Stimulated activated CD4-positive, alpha-beta T cell treated with anti-CD3 and anti-CD28 coated beads, TNF-alpha, amount 100 ng/mL, for 24 hours (primary cell): ENCODE measurements around the gene NCAPD2.

Experiments
- DNase-seq, 3 experiments: peaks; one replicate each; pipeline ENCODE4 v3.0.0-alpha.2; 2020; ENCODE audit warnings: low read depth in 3 of 3

NCAPD2 gene

GRCh38 chr12:6534945-6535696, 41.2 kb downstream of the NCAPD2 start:
- peak in 2 of 3 experiments; percentile 58 to 78 for DNase-seq

- DNase-seq = no peak
Measured at GRCh38 chr12:6535697-6535946, 41.7 kb downstream of the NCAPD2 start.

DNA sequence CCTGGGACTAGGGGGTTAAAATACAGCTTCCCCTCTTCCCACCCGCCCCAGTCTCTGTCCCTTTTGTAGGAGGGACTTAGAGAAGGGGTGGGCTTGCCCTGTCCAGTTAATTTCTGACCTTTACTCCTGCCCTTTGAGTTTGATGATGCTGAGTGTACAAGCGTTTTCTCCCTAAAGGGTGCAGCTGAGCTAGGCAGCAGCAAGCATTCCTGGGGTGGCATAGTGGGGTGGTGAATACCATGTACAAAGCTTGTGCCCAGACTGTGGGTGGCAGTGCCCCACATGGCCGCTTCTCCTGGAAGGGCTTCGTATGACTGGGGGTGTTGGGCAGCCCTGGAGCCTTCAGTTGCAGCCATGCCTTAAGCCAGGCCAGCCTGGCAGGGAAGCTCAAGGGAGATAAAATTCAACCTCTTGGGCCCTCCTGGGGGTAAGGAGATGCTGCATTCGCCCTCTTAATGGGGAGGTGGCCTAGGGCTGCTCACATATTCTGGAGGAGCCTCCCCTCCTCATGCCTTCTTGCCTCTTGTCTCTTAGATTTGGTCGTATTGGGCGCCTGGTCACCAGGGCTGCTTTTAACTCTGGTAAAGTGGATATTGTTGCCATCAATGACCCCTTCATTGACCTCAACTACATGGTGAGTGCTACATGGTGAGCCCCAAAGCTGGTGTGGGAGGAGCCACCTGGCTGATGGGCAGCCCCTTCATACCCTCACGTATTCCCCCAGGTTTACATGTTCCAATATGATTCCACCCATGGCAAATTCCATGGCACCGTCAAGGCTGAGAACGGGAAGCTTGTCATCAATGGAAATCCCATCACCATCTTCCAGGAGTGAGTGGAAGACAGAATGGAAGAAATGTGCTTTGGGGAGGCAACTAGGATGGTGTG, 42.3 kb downstream of the NCAPD2 start:
- DNase-seq = peak in 1 of 3 experiments; percentile 20

GRCh38 chr12:6536894-6537579, 43.1 kb downstream of the NCAPD2 start:
- DNase-seq = peak in 1 of 3 experiments; percentile 32

GRCh38 chr12:6537580-6538419, 43.9 kb downstream of the NCAPD2 start:
- DNase-seq = peak in 2 of 3 experiments; percentile 74 to 79

DNA sequence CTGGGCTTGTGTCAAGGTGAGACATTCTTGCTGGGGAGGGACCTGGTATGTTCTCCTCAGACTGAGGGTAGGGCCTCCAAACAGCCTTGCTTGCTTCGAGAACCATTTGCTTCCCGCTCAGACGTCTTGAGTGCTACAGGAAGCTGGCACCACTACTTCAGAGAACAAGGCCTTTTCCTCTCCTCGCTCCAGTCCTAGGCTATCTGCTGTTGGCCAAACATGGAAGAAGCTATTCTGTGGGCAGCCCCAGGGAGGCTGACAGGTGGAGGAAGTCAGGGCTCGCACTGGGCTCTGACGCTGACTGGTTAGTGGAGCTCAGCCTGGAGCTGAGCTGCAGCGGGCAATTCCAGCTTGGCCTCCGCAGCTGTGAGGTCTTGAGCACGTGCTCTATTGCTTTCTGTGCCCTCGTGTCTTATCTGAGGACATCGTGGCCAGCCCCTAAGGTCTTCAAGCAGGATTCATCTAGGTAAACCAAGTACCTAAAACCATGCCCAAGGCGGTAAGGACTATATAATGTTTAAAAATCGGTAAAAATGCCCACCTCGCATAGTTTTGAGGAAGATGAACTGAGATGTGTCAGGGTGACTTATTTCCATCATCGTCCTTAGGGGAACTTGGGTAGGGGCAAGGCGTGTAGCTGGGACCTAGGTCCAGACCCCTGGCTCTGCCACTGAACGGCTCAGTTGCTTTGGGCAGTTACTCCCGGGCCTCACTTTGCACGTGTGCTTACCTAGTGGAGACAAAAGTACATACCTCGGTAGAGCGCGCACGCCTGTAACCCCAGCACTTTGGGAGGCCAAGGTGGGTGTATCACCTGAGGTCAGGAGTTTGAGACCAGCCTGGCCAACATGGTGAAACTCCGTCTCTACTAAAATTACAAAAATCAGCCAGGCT, 44.8 kb downstream of the NCAPD2 start:
- DNase-seq = peak in 1 of 3 experiments; percentile 50

GRCh38 chr12:6539314-6539682, 45.4 kb downstream of the NCAPD2 start:
- DNase-seq = no peak

DNA sequence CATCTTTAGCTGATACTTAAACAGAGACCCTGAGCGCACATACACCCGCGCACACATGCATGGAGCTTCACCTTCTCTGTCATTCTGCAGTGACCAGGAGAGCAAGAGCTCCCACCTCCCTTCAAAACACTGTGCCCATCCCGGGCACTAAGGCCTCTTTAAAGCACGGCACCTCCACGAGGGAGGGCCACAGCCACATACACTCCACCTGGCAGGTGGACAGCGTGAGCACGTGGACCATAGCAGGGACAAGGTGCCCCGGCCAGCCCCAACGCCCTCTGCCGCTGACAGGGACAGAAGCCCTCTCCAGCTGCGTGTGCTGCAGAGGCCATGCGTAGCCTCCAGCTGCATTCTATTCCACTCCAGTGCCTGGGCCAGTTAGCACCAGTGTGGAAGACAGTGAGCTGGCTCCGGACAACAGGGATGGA, 45.8 kb downstream of the NCAPD2 start:
- DNase-seq = peak in 1 of 3 experiments; percentile 27

DNA sequence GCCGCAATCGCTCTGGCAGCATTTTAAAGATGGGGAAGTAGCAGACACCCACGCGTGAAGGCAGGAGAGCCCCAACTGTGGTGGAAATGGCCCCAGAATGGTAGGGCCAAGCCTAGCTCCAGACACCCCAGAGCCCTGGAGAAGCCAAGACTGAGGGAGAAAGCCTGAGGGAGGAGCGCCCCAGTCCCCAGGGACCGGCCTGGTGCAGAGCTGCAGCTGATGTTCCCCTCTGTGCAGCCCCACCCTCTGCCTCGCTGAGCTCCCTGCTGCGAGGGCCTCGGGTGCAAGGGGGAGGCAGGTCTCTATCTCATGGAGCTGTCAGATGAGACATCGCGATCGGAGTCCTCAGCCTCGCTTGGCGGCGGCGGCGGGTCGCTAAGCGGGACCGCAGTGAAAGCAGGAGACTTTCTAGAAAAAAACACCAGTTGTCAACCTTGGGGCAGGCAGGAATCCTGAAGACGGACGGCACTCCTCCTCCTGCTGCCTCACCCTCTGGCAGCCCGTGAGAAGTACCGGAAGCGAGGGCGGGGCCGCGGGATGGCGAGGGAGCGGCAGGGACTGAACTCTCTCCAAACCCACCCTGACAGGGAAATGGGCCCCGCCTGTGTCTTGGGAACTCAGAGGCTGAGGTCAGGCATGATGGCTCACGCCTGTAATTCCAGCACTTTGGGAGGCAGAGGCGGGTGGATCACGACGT, 46.4 kb downstream of the NCAPD2 start:
- peak in 1 of 3 experiments; percentile 62 for DNase-seq

DNA sequence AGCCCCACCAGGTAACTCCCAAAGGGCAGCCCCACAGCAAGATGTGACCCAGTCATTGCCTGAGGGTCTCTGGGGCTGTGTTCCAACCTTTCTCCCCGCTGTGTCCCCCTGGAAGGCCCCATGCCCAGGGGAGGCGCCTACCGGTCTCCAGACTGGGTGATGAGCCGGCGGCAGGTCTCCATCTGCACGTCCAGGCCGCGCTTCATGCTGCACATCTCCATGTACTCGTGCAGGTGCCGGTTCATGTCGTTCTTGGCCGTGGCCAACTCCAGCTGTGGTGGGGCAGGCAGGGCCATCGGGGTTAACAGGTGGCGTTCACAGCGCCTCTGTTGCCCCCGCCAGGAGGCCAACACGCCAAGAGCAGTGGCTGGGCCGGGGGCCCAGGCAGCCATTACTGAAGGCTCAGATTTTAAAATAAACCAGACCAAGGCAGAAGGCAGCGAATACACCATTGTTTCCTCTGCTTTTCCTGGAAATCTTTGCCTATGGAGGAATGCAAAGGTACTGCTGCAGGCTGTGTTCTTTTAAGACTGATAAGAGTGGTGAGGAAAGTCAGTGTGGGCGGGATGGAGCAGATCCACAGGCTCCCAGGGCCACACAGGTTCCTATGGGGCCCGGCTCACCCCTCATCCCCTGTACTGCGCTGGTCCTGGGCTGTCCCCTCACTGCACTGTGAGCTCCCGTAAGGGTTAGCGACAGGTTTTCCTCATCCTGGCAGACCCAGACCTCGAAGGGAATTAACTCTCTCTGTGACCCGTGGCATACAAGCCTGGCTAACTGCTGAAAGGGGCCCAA, 47.7 kb downstream of the NCAPD2 start:
- DNase-seq = no peak

- no peak for DNase-seq
Measured at GRCh38 chr12:6542209-6543009, 48.5 kb downstream of the NCAPD2 start.

GRCh38 chr12:6546016-6546415, 52.1 kb downstream of the NCAPD2 start:
- DNase-seq = no peak

DNA sequence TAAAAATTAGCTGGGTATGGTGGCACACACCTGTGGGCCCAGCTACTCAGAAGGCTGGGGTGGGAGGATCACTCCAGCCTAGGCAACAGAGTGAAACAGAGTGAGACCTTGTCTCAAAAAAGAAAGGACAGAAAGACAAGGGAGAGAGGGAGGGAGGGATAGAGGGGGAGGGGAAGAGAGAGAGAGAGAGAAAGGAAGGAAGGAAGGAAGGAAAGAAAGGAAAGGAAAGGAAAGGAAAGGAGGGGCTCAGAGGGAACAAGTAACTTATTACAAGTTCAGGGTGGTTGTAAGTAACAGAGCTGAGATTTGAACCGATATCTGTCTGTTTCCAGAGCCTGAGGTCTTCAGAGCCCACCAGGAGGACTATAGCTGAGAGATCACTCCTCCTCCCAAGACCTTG, 53.7 kb downstream of the NCAPD2 start:
- DNase-seq = no peak

GRCh38 chr12:6547987-6548386, 54.1 kb downstream of the NCAPD2 start:
- no peak for DNase-seq

GRCh38 chr12:6548556-6548955, 54.7 kb downstream of the NCAPD2 start:
- no peak for DNase-seq

GRCh38 chr12:6548966-6549683, 55.2 kb downstream of the NCAPD2 start:
- no peak for DNase-seq

DNA sequence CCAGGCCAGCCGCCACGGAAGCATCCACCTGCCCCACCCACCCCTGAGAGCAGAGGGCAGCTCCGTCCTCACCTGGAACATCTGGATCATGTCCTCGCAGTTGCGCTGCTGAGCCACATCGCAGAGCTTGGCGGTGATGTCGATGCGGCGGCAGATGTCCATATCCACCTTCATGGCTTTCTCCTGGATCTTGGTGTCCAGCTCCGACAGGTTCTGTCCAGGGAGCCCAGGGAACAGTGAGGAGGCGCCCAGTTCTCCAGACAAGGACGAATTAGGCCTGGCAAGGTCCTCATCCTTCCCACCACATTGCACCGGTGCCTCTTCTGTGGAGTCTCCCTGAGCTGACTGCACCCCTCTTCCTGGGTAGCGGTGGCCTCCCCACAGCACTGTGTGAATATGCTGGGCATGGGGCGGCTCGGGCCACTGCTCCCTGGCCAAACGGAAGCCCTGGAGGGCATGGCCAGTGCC, 55.8 kb downstream of the NCAPD2 start:
- no peak for DNase-seq
